ENCODE data around the gene MRPL33.

MRPL33 gene

GRCh38 chr2:27771548-27772335 lies at the start of gene MRPL33:
TSS of gene MRPL33 (plus strand) at chr2:27771719. CDS start at chr2:27771778, 59 bp downstream.
- peak; percentile 84 for DNase-seq (ENCODE audit: low spot score)

GRCh38 chr2:27721884-27722485 lies 49.5 kb upstream of the MRPL33 start:
- no peak for DNase-seq (ENCODE audit: low spot score)

- peak; percentile 17 for DNase-seq (ENCODE audit: low spot score)
These were observed 48.0 kb upstream of the MRPL33 start for GRCh38 chr2:27723372-27724144.

GRCh38 chr2:27724191-27724590 lies 47.3 kb upstream of the MRPL33 start:
- no peak for DNase-seq (ENCODE audit: low spot score)

GRCh38 chr2:27724905-27725701 lies 46.4 kb upstream of the MRPL33 start:
- no peak for DNase-seq (ENCODE audit: low spot score)

- DNase-seq (ENCODE audit: low spot score): no peak
These were observed 44.3 kb upstream of the MRPL33 start for GRCh38 chr2:27727257-27727656.

- DNase-seq (ENCODE audit: low spot score): no peak
These were observed 43.2 kb upstream of the MRPL33 start for GRCh38 chr2:27728081-27728858.

GRCh38 chr2:27729198-27729597 lies 42.3 kb upstream of the MRPL33 start:
- DNase-seq (ENCODE audit: low spot score): no peak

GRCh38 chr2:27729614-27730013 lies 41.9 kb upstream of the MRPL33 start:
- no peak for DNase-seq (ENCODE audit: low spot score)

- no peak for DNase-seq (ENCODE audit: low spot score)
These were observed 41.3 kb upstream of the MRPL33 start for GRCh38 chr2:27730261-27730662.

- no peak for DNase-seq (ENCODE audit: low spot score)
These were observed 40.4 kb upstream of the MRPL33 start for GRCh38 chr2:27730980-27731691.

GRCh38 chr2:27734305-27734704 lies 37.2 kb upstream of the MRPL33 start:
- no peak for DNase-seq (ENCODE audit: low spot score)

GRCh38 chr2:27735263-27735904 lies 36.1 kb upstream of the MRPL33 start:
- no peak for DNase-seq (ENCODE audit: low spot score)

GRCh38 chr2:27736031-27736889 lies 35.3 kb upstream of the MRPL33 start:
- no peak for DNase-seq (ENCODE audit: low spot score)

GRCh38 chr2:27736890-27737204 lies 34.7 kb upstream of the MRPL33 start:
- DNase-seq (ENCODE audit: low spot score): no peak

GRCh38 chr2:27737676-27738348 lies 33.7 kb upstream of the MRPL33 start:
- DNase-seq (ENCODE audit: low spot score): no peak

GRCh38 chr2:27738349-27739057 lies 33.0 kb upstream of the MRPL33 start:
- DNase-seq (ENCODE audit: low spot score): no peak

GRCh38 chr2:27739058-27739373 lies 32.5 kb upstream of the MRPL33 start:
- DNase-seq (ENCODE audit: low spot score): no peak

All from hematopoietic multipotent progenitor cell treated with erythropoietin and hydrocortisone succinate and interleukin-3 and kit ligand, for 15 days (in vitro differentiated cells).